Right lobe of liver (tissue), 4 donors: ENCODE data around the gene MAGEA8.
"Not testable (repeated sequence)": the region's sequence is repeated elsewhere in the genome, so short reads cannot be mapped to it uniquely, and the experiment has no call there.

Source experiments
- CTCF ChIP-seq, 4 donors: fragments of 200-600 bp in 3 of 4; fragments of 450-650 bp in 1 of 4; IDR thresholded peaks; one replicate each; pipeline versions ENCODE4 v1.5.1 to v1.8.0; 2016 to 2022; ENCODE audit warnings: antibody characterized with exemption in 4 of 4, mild to moderate bottlenecking in 2 of 4
- POLR2A ChIP-seq: fragments of 450-650 bp; IDR thresholded peaks from one replicate; pipeline ENCODE4 v1.6.1; 2017; ENCODE audit warnings: antibody characterized with exemption, mild to moderate bottlenecking
- donor health status: DM: no; HTN: no; CAD: no.
- donor health status: DM: no; HTN: no; CAD: no.
- donor health status: DM: no; HTN: yes; CAD: no.

- not testable (repeated sequence) for TF ChIP-seq CTCF (IDR thresholded peaks at IDR 0.05); POLR2A
Measured at GRCh38 chrX:149923836-149924235, 42.9 kb downstream of the MAGEA8 start.
